CD8-positive, alpha-beta memory T cell (primary cell): ENCODE results near the gene ALKAL2. TPM values are rescaled to one million over a fixed set of nuclear protein-coding genes. Genes with fewer than 3 reads are reported as not detected.

Source experiments
- CTCF ChIA-PET: fragments of 350-600 bp; sonication (Branson Sonifier 250); formaldehyde crosslinking; loops from one replicate; lab custom pipeline; 2021; ENCODE audit warnings: antibody characterized with exemption; lab: Charles Lee
- POLR2A ChIA-PET: fragments of 350-600 bp; sonication (Branson Sonifier 250); formaldehyde crosslinking; loops from one replicate; lab custom pipeline; 2021; ENCODE audit warnings: antibody characterized with exemption; lab: Charles Lee
- DNase-seq, 5 donors: peaks; one replicate each; pipeline versions ENCODE4 v3.0.0 to v3.0.0-alpha.2; 2020 to 2022; ENCODE audit warnings: mixed read lengths in 1 of 5
- H3K27ac ChIP-seq: one replicate; pipeline ENCODE4 v1.7.0; 2013; ENCODE audit warnings: low read depth, mild to moderate bottlenecking, low read length, moderate library complexity
- H3K27me3 ChIP-seq: 2 replicates; pipeline ENCODE4 v1.7.0; 2013; ENCODE audit warnings: low read length, mild to moderate bottlenecking; ENCODE audit not compliant: insufficient read depth, poor library complexity, severe bottlenecking
- H3K36me3 ChIP-seq: 2 replicates; pipeline ENCODE4 v1.7.0; 2013; ENCODE audit warnings: mild to moderate bottlenecking, low read length, moderate library complexity; ENCODE audit not compliant: insufficient read depth
- H3K4me1 ChIP-seq: 2 replicates; pipeline ENCODE4 v1.7.0; 2013; ENCODE audit warnings: mild to moderate bottlenecking, low read length, moderate library complexity; ENCODE audit not compliant: insufficient read depth
- H3K4me3 ChIP-seq: 2 replicates; pipeline ENCODE4 v1.7.0; 2013; ENCODE audit warnings: mild to moderate bottlenecking, low read length
- H3K9me3 ChIP-seq: 2 replicates; pipeline ENCODE4 v1.7.0; 2013; ENCODE audit warnings: mild to moderate bottlenecking, low read length
- H3K27ac Mint-ChIP-seq, 8 donors: one replicate each; pipeline ENCODE4 v1.8.0; 2020 to 2021; ENCODE audit warnings: mixed read lengths in 8 of 8, mild to moderate bottlenecking in 6 of 8, inconsistent platforms in 3 of 8, moderate library complexity in 3 of 8
- H3K27me3 Mint-ChIP-seq, 2 donors: one replicate each; pipeline ENCODE4 v1.8.0; 2020 to 2021; ENCODE audit warnings: mixed read lengths in 2 of 2, mild to moderate bottlenecking in 1 of 2, moderate library complexity in 1 of 2
- H3K36me3 Mint-ChIP-seq, 3 donors: one replicate each; pipeline ENCODE4 v1.8.0; 2020 to 2021; ENCODE audit warnings: mixed read lengths in 3 of 3, inconsistent platforms in 1 of 3, mild to moderate bottlenecking in 1 of 3
- H3K4me1 Mint-ChIP-seq, 3 donors: one replicate each; pipeline ENCODE4 v1.8.0; 2020 to 2021; ENCODE audit warnings: mixed read lengths in 3 of 3, inconsistent platforms in 1 of 3, mild to moderate bottlenecking in 1 of 3
- H3K4me3 Mint-ChIP-seq, 7 donors: one replicate each; pipeline ENCODE4 v1.8.0; 2020 to 2021; ENCODE audit warnings: mixed read lengths in 7 of 7, mild to moderate bottlenecking in 6 of 7, moderate library complexity in 4 of 7, inconsistent platforms in 2 of 7
- H3K9me3 Mint-ChIP-seq, 5 donors: one replicate each; pipeline ENCODE4 v1.8.0; 2020 to 2022; ENCODE audit warnings: mixed read lengths in 5 of 5, mild to moderate bottlenecking in 3 of 5, moderate library complexity in 2 of 5, inconsistent platforms in 1 of 5
- polyA plus RNA-seq: library from polyadenylated mRNA; unstranded; fragments of 300-500 nt; fragmentation: Illumina TruSeq; gene quantifications from one replicate; pipeline ENCODE4 v1.2.3, GENCODE V29; 2021
- total RNA-seq, 2 experiments: library from RNA; stranded (reverse); gene quantifications; one replicate each; pipeline ENCODE4 v1.2.3, GENCODE V29; 2021

Gene ALKAL2
- total and polyA plus RNA-seq, 3 experiments from 2014 or later = not detected

GRCh38 chr2:258933-259332 lies 29.0 kb downstream of the ALKAL2 start:
- ChIA-PET CTCF (no interaction called here), POLR2A (no interaction called here)
- Mint-ChIP-seq H3K27ac (no peak overlapping the region), H3K27me3 (peaks cover 0 to 2% of the 10 kb centered on the region in 2 donors), H3K4me1 (peaks cover 9 to 23% (median 11%) of the 10 kb centered on the region in 3 donors), H3K9me3 (peaks cover 0 to 13% (median 7%) of the 10 kb centered on the region in 5 donors), H3K36me3 (peaks cover 0 to 18% (median 12%) of the 10 kb centered on the region in 3 donors), H3K4me3 (no peak overlapping the region)
- Histone ChIP-seq H3K9me3 (no peaks in the 10 kb centered on the region), H3K27me3 (no peaks in the 10 kb centered on the region), H3K4me1 (peaks cover 8% of the 10 kb centered on the region), H3K4me3 (no peak overlapping the region), H3K27ac (no peak overlapping the region), H3K36me3 (no peaks in the 10 kb centered on the region)
- DNase-seq = no peak

DNA sequence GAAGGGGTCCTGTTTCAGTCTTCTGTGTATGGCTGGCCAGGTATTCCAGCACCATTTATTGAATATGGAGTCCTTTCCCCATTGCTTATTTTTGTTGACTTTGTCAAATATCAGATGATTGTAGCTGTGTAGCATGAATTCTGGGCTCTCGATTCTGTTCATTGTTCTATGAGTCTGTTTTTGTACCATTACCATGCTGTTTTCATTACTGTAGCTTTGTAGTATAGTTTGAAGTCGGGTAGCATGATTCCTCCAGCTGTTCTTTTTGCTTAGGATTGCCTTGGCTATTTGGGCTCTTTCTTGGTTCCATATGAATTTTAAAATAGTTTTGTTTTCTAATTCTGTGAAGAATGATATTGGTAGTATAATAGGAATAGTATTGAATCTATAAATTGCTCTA lies 30.0 kb downstream of the ALKAL2 start:
- no peaks in the 10 kb centered on the region for H3K27me3 ChIP-seq
- peaks cover 6 to 14% (median 9%) of the 10 kb centered on the region in 3 donors for H3K4me1 Mint-ChIP-seq
- CTCF ChIA-PET = no interaction called here
- H3K27me3 Mint-ChIP-seq = peaks cover 0 to 2% of the 10 kb centered on the region in 2 donors
- H3K4me3 ChIP-seq = no peak overlapping the region
- H3K4me1 ChIP-seq = no peaks in the 10 kb centered on the region
- peaks cover 0 to 18% (median 12%) of the 10 kb centered on the region in 3 donors for H3K36me3 Mint-ChIP-seq
- no peaks in the 10 kb centered on the region for H3K9me3 ChIP-seq
- H3K4me3 Mint-ChIP-seq = no peak overlapping the region
- no peak overlapping the region for H3K27ac ChIP-seq
- H3K9me3 Mint-ChIP-seq = peaks cover 0 to 13% (median 7%) of the 10 kb centered on the region in 5 donors
- H3K36me3 ChIP-seq = no peaks in the 10 kb centered on the region
- no peak overlapping the region for H3K27ac Mint-ChIP-seq
- no peak for DNase-seq
- POLR2A ChIA-PET = no interaction called here

- Histone ChIP-seq H3K9me3 (no peaks in the 10 kb centered on the region), H3K4me3 (no peak overlapping the region), H3K27me3 (no peaks in the 10 kb centered on the region), H3K4me1 (no peaks in the 10 kb centered on the region), H3K27ac (no peak overlapping the region), H3K36me3 (no peaks in the 10 kb centered on the region)
- CTCF ChIA-PET = no interaction called here
- Mint-ChIP-seq H3K36me3 (peaks cover 0 to 18% (median 16%) of the 10 kb centered on the region in 3 donors), H3K27me3 (no peaks in the 10 kb centered on the region), H3K27ac (no peak overlapping the region), H3K4me3 (no peak overlapping the region), H3K4me1 (peaks cover 5 to 9% (median 5%) of the 10 kb centered on the region in 3 donors), H3K9me3 (peaks cover 0 to 13% (median 7%) of the 10 kb centered on the region in 5 donors)
- POLR2A ChIA-PET = interaction anchor here (0.6 kb wide), 1 partner anchor 26 kb away, joined by 3 read pairs; no protein-coding TSS in a partner anchor
- no peak for DNase-seq
Observed at GRCh38 chr2:257429-257828, 30.5 kb downstream of the ALKAL2 start.

- Mint-ChIP-seq H3K4me1 (peaks cover 0 to 5% (median 1%) of the 10 kb centered on the region in 3 donors), H3K4me3 (no peak overlapping the region), H3K9me3 (peaks cover 0 to 13% (median 7%) of the 10 kb centered on the region in 5 donors), H3K36me3 (peaks cover 4 to 28% (median 18%) of the 10 kb centered on the region in 3 donors), H3K27ac (no peak overlapping the region), H3K27me3 (no peaks in the 10 kb centered on the region)
- Histone ChIP-seq H3K27me3 (no peaks in the 10 kb centered on the region), H3K4me3 (no peak overlapping the region), H3K36me3 (no peaks in the 10 kb centered on the region), H3K9me3 (no peaks in the 10 kb centered on the region), H3K27ac (no peak overlapping the region), H3K4me1 (no peaks in the 10 kb centered on the region)
- CTCF ChIA-PET = interaction anchor here (1.7 kb wide), 1 partner anchor 11 kb away, joined by 4 read pairs; no protein-coding TSS in a partner anchor
- POLR2A ChIA-PET = no interaction called here
- no peak for DNase-seq
Observed at GRCh38 chr2:256094-256493, 31.8 kb downstream of the ALKAL2 start.

DNA sequence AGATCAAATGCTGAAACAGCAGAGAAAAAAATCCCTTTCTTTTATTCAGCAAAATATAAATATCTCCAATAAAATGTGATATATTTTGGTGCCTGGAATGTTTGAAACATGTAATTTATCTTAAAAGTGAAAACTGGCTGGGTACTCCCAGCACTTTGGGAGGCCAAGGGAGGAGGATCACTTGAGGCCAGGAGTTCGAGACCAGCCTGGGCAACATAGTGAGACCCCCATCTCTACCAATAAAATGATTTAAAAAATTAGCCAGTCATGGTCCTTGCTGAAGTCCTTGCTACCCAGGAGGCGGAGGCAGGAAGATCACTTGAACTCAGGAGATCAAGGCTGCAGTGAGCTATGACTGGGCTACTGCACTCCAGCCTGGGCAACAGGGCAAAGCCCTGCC lies 32.7 kb downstream of the ALKAL2 start:
- DNase-seq = no peak
- H3K27ac Mint-ChIP-seq = peak overlapping the region in 1 of 8 donors; percentile 37
- peaks cover 6% of the 10 kb centered on the region for H3K36me3 ChIP-seq
- peaks cover 4 to 28% (median 18%) of the 10 kb centered on the region in 3 donors for H3K36me3 Mint-ChIP-seq
- CTCF ChIA-PET = interaction anchor here (1.7 kb wide), 1 partner anchor 10 kb away, joined by 4 read pairs; no protein-coding TSS in a partner anchor
- H3K4me1 ChIP-seq = no peaks in the 10 kb centered on the region
- H3K27ac ChIP-seq = no peak overlapping the region
- peaks cover 0 to 13% (median 7%) of the 10 kb centered on the region in 5 donors for H3K9me3 Mint-ChIP-seq
- POLR2A ChIA-PET = no interaction called here
- no peak overlapping the region for H3K4me3 ChIP-seq
- no peaks in the 10 kb centered on the region for H3K27me3 Mint-ChIP-seq
- H3K9me3 ChIP-seq = no peaks in the 10 kb centered on the region
- H3K4me1 Mint-ChIP-seq = peaks cover 0 to 1% (median 0%) of the 10 kb centered on the region in 3 donors
- no peak overlapping the region for H3K4me3 Mint-ChIP-seq
- no peaks in the 10 kb centered on the region for H3K27me3 ChIP-seq

- peaks cover 0 to 13% (median 7%) of the 10 kb centered on the region in 5 donors for H3K9me3 Mint-ChIP-seq
- Histone ChIP-seq H3K27me3 (no peaks in the 10 kb centered on the region), H3K36me3 (peaks cover 6% of the 10 kb centered on the region), H3K4me3 (no peak overlapping the region), H3K4me1 (no peaks in the 10 kb centered on the region), H3K9me3 (no peaks in the 10 kb centered on the region), H3K27ac (no peak overlapping the region)
- ChIA-PET CTCF (no interaction called here), POLR2A (no interaction called here)
- no peak overlapping the region for H3K4me3 Mint-ChIP-seq
- H3K4me1 Mint-ChIP-seq = peaks cover 0 to 1% (median 0%) of the 10 kb centered on the region in 3 donors
- peaks cover 8 to 32% (median 15%) of the 10 kb centered on the region in 3 donors for H3K36me3 Mint-ChIP-seq
- no peaks in the 10 kb centered on the region for H3K27me3 Mint-ChIP-seq
- no peak overlapping the region for H3K27ac Mint-ChIP-seq
- DNase-seq = no peak
Observed at GRCh38 chr2:254241-254640, 33.6 kb downstream of the ALKAL2 start.

- ChIA-PET CTCF (no interaction called here), POLR2A (no interaction called here)
- H3K4me3 Mint-ChIP-seq = no peak overlapping the region
- peaks cover 5 to 32% (median 11%) of the 10 kb centered on the region in 3 donors for H3K36me3 Mint-ChIP-seq
- H3K4me1 Mint-ChIP-seq = no peaks in the 10 kb centered on the region
- DNase-seq = no peak
- H3K27ac Mint-ChIP-seq = peak overlapping the region in 1 of 8 donors; percentile 10
- H3K4me3 ChIP-seq = no peak overlapping the region
- peaks cover 6% of the 10 kb centered on the region for H3K36me3 ChIP-seq
- no peaks in the 10 kb centered on the region for H3K27me3 Mint-ChIP-seq
- no peaks in the 10 kb centered on the region for H3K4me1 ChIP-seq
- H3K9me3 ChIP-seq = no peaks in the 10 kb centered on the region
- H3K9me3 Mint-ChIP-seq = peaks cover 0 to 7% (median 3%) of the 10 kb centered on the region in 5 donors
- no peak overlapping the region for H3K27ac ChIP-seq
- H3K27me3 ChIP-seq = no peaks in the 10 kb centered on the region
Observed at GRCh38 chr2:253202-253638, 34.7 kb downstream of the ALKAL2 start.

- Histone ChIP-seq H3K27me3 (no peaks in the 10 kb centered on the region), H3K27ac (no peak overlapping the region), H3K36me3 (peaks cover 9% of the 10 kb centered on the region), H3K9me3 (no peaks in the 10 kb centered on the region), H3K4me3 (no peak overlapping the region), H3K4me1 (no peaks in the 10 kb centered on the region)
- H3K9me3 Mint-ChIP-seq = peaks cover 0 to under 1% (median 0%) of the 10 kb centered on the region in 5 donors
- DNase-seq = no peak
- ChIA-PET CTCF (no interaction called here), POLR2A (no interaction called here)
- H3K36me3 Mint-ChIP-seq = peaks cover 0 to 41% (median 11%) of the 10 kb centered on the region in 3 donors
- no peaks in the 10 kb centered on the region for H3K4me1 Mint-ChIP-seq
- H3K27ac Mint-ChIP-seq = no peak overlapping the region
- H3K4me3 Mint-ChIP-seq = no peak overlapping the region
- H3K27me3 Mint-ChIP-seq = no peaks in the 10 kb centered on the region
Observed at GRCh38 chr2:252001-252602, 35.8 kb downstream of the ALKAL2 start.
